Measurements from ENCODE around the gene TNS1. TPM values are rescaled to one million over a fixed set of nuclear protein-coding genes. Genes with fewer than 3 reads are reported as not detected.

Gene TNS1
- polyA plus RNA-seq, 3 donors: 0.26 to 1.6 (median 1.5) TPM

DNA sequence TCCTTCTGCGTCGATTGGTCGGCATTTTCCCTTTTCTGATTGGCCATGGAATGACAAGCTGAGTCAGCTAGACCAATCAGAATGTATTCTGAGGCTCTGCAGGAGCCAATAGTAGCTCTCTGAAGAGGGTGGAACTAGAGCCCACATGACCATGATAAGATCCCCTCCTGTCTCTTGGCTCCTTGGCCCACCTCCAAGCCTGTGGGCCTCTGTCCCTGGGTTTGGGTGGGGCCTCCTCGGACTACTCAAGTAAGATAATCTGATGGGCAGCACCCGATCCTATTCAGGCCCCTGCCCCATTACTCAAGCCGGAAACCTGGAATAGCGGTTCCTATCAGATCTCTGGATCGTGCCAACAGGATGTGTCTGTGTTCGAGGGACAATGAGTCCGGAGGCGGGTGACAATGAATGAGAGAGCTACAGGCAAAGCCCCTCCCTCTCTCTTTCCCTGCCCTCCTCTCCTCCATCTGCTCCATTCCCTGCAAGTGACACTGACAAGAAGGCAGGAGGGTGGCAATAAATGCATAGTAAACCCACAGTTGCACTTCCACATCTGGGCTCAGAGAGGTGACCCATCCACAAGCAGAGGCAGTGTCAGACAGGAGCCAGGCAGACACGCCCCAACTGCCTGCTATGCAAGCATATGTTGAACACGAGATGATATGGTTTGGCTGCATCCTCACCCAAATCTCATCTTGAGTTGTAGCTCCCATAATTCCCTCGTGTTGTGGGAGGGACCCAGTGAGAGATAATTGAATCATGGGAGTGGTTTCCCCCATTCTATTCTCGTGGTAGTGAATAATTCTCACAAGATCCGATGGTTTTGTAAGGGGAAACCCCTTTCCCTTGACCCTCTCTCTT lies 114.7 kb downstream of the TNS1 start:
- no peaks in the 10 kb centered on the region for H3K79me2 ChIP-seq (ENCODE audit: insufficient read depth, low read length)
- H3K4me3 ChIP-seq (replicated peaks in 1 of 3; ENCODE audit: low read depth in 2 of 3, low read length in 3 of 3): no peak overlapping the region
- H3K36me3 ChIP-seq (replicated peaks in 1 of 2; ENCODE audit: control insufficient read depth in 1 of 2, insufficient read depth in 2 of 2, low read length in 2 of 2): peaks cover 2 to 34% of the 10 kb centered on the region in 2 donors
- Mint-ChIP-seq H3K27ac (no peak overlapping the region), H3K9me3 (no peaks in the 10 kb centered on the region), H3K4me1 (peaks cover 23% of the 10 kb centered on the region), H3K4me3 (no peak overlapping the region), H3K27me3 (ENCODE audit: low read depth in 3 of 3) (peaks cover 1 to 7% (median 2%) of the 10 kb centered on the region in 3 donors), H3K36me3 (peaks cover 29 to 35% of the 10 kb centered on the region in 2 donors)
- H3K9me3 ChIP-seq (replicated peaks in 1 of 2; ENCODE audit: control insufficient read depth in 1 of 2, insufficient read depth in 1 of 2, low read length in 2 of 2): no peaks in the 10 kb centered on the region
- H2AFZ ChIP-seq (ENCODE audit: insufficient read depth, low read depth, low read length, poor library complexity, severe bottlenecking): no peak overlapping the region
- H3K27me3 ChIP-seq (ENCODE audit: control insufficient read depth in 2 of 2, insufficient read depth in 2 of 2, low read length in 2 of 2): no peaks in the 10 kb centered on the region
- no peak overlapping the region for H3K9ac ChIP-seq (ENCODE audit: insufficient read depth, low read length, poor library complexity, severe bottlenecking)
- TF ChIP-seq, protein P1, sequence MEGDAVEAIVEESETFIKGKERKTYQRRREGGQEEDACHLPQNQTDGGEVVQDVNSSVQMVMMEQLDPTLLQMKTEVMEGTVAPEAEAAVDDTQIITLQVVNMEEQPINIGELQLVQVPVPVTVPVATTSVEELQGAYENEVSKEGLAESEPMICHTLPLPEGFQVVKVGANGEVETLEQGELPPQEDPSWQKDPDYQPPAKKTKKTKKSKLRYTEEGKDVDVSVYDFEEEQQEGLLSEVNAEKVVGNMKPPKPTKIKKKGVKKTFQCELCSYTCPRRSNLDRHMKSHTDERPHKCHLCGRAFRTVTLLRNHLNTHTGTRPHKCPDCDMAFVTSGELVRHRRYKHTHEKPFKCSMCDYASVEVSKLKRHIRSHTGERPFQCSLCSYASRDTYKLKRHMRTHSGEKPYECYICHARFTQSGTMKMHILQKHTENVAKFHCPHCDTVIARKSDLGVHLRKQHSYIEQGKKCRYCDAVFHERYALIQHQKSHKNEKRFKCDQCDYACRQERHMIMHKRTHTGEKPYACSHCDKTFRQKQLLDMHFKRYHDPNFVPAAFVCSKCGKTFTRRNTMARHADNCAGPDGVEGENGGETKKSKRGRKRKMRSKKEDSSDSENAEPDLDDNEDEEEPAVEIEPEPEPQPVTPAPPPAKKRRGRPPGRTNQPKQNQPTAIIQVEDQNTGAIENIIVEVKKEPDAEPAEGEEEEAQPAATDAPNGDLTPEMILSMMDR (IDR thresholded peaks at IDR 0.05): no peak
- DNase-seq: no peak
- H3K27ac ChIP-seq (ENCODE audit: low read depth in 1 of 2, low read length in 2 of 2): no peak overlapping the region
- 100% methylated on average over 8 of the region's 16 CpGs for WGBS (ENCODE audit: insufficient coverage)
- H3K4me1 ChIP-seq (ENCODE audit: control insufficient read depth in 1 of 2, insufficient read depth in 2 of 2, low read length in 2 of 2): peaks cover 18 to 22% of the 10 kb centered on the region in 2 donors
- H3K4me2 ChIP-seq (replicated peaks; ENCODE audit: extremely low read depth, low read length, poor library complexity, severe bottlenecking): no peak overlapping the region
- intact Hi-C loops (cut with micrococcal nuclease): loop anchor here (2.0 to 5.0 kb wide), 3 partner anchors 99 to 101 kb away; no protein-coding TSS in a partner anchor
- H4K20me1 ChIP-seq (ENCODE audit: insufficient read depth, low read length): no peaks in the 10 kb centered on the region

- Histone ChIP-seq H3K27ac (ENCODE audit: low read depth in 1 of 2, low read length in 2 of 2) (peak overlapping the region in 1 of 2 donors; percentile 34), H3K4me2 (replicated peaks; ENCODE audit: extremely low read depth, low read length, poor library complexity, severe bottlenecking) (peak overlapping the region; percentile 7), H3K9ac (ENCODE audit: insufficient read depth, low read length, poor library complexity, severe bottlenecking) (no peak overlapping the region), H3K79me2 (ENCODE audit: insufficient read depth, low read length) (no peaks in the 10 kb centered on the region), H2AFZ (ENCODE audit: insufficient read depth, low read depth, low read length, poor library complexity, severe bottlenecking) (no peak overlapping the region), H3K4me1 (ENCODE audit: control insufficient read depth in 1 of 2, insufficient read depth in 2 of 2, low read length in 2 of 2) (peaks cover 18 to 22% of the 10 kb centered on the region in 2 donors), H3K4me3 (replicated peaks in 1 of 3; ENCODE audit: low read depth in 2 of 3, low read length in 3 of 3) (peak overlapping the region in 1 of 3 experiments; percentile 3), H3K27me3 (ENCODE audit: control insufficient read depth in 2 of 2, insufficient read depth in 2 of 2, low read length in 2 of 2) (no peaks in the 10 kb centered on the region), H3K36me3 (replicated peaks in 1 of 2; ENCODE audit: control insufficient read depth in 1 of 2, insufficient read depth in 2 of 2, low read length in 2 of 2) (peaks cover 2 to 27% of the 10 kb centered on the region in 2 donors), H3K9me3 (replicated peaks in 1 of 2; ENCODE audit: control insufficient read depth in 1 of 2, insufficient read depth in 1 of 2, low read length in 2 of 2) (no peaks in the 10 kb centered on the region), H4K20me1 (ENCODE audit: insufficient read depth, low read length) (no peaks in the 10 kb centered on the region)
- TF ChIP-seq, protein P1 (IDR thresholded peaks at IDR 0.05): peak; percentile 78
- H3K4me1 Mint-ChIP-seq: peaks cover 23% of the 10 kb centered on the region
- intact Hi-C loops (cut with micrococcal nuclease): loop anchor here (2.0 to 5.0 kb wide), 3 partner anchors 98 to 100 kb away; no protein-coding TSS in a partner anchor
- H3K4me3 Mint-ChIP-seq: no peak overlapping the region
- peaks cover 30 to 34% of the 10 kb centered on the region in 2 donors for H3K36me3 Mint-ChIP-seq
- peak; percentile 49 to 66 (median 53) for DNase-seq
- no peaks in the 10 kb centered on the region for H3K9me3 Mint-ChIP-seq
- 18% methylated on average over 4 of the region's 6 CpGs for WGBS (ENCODE audit: insufficient coverage)
- peak overlapping the region in 6 of 7 donors; percentile 42 to 85 (median 70) for H3K27ac Mint-ChIP-seq
- H3K27me3 Mint-ChIP-seq (ENCODE audit: low read depth in 3 of 3): peaks cover 1 to 7% (median 2%) of the 10 kb centered on the region in 3 donors
Measured at GRCh38 chr2:217886720-217887309, 116.0 kb downstream of the TNS1 start.

All from CD14-positive monocyte (primary cell).